Activated CD4-positive, alpha-beta T cell treated with anti-CD3 and anti-CD28 coated beads for 36 hours (primary cell): Measurements from ENCODE around the gene PCDHGA1. TPM values are rescaled to one million over a fixed set of nuclear protein-coding genes. Genes with fewer than 3 reads are reported as not detected.
"Not testable (repeated sequence)": the region's sequence is repeated elsewhere in the genome, so short reads cannot be mapped to it uniquely, and the experiment has no call there.

ENCODE experiments used
- ATAC-seq: fragments of 200-7000 bp; cut with Tn5 transposase; one replicate; pipeline ENCODE4 v1.10.0; 2021; ENCODE audit warnings: mild to moderate bottlenecking, moderate library complexity
- CTCF ChIA-PET: fragments of 350-600 bp; sonication (Branson Sonifier 250); formaldehyde crosslinking; loops from one replicate; lab custom pipeline; 2021; ENCODE audit warnings: antibody characterized with exemption; lab: Charles Lee
- POLR2A ChIA-PET: fragments of 350-600 bp; sonication (Branson Sonifier 250); formaldehyde crosslinking; loops from one replicate; lab custom pipeline; 2021; ENCODE audit warnings: antibody characterized with exemption, inconsistent platforms; lab: Charles Lee
- DNase-seq: peaks from one replicate; pipeline ENCODE4 v3.0.0-alpha.2; 2020
- H3K27ac Mint-ChIP-seq: one replicate; pipeline ENCODE4 v1.8.0; 2021; ENCODE audit warnings: mixed read lengths
- H3K27me3 Mint-ChIP-seq: one replicate; pipeline ENCODE4 v1.8.0; 2021; ENCODE audit warnings: mixed read lengths
- H3K36me3 Mint-ChIP-seq: one replicate; pipeline ENCODE4 v1.8.0; 2021; ENCODE audit warnings: low read depth, mixed read lengths
- H3K4me1 Mint-ChIP-seq: one replicate; pipeline ENCODE4 v1.8.0; 2021; ENCODE audit warnings: mixed read lengths
- H3K4me3 Mint-ChIP-seq: one replicate; pipeline ENCODE4 v1.8.0; 2021; ENCODE audit warnings: mild to moderate bottlenecking, moderate library complexity, mixed read lengths
- H3K9me3 Mint-ChIP-seq: one replicate; pipeline ENCODE4 v1.8.0; 2021; ENCODE audit warnings: low read depth, mixed read lengths
- intact Hi-C, 2 experiments: fragments of 100-400 bp; cut with DNase I in 1 of 2; cut with micrococcal nuclease in 1 of 2; formaldehyde crosslinking; loops; one replicate each; pipeline versions ENCODE4 v1.14.2 to v1.15.1; 2022 to 2024; cut with DNase I, micrococcal nuclease
- total RNA-seq, 2 experiments: library from RNA; stranded (reverse); gene quantifications; one replicate each; pipeline ENCODE4 v1.2.3, GENCODE V29; 2021

The PCDHGA1 gene
- total RNA-seq, 2 experiments from 2014 or later, result 0.05 TPM; not detected in 1

DNA sequence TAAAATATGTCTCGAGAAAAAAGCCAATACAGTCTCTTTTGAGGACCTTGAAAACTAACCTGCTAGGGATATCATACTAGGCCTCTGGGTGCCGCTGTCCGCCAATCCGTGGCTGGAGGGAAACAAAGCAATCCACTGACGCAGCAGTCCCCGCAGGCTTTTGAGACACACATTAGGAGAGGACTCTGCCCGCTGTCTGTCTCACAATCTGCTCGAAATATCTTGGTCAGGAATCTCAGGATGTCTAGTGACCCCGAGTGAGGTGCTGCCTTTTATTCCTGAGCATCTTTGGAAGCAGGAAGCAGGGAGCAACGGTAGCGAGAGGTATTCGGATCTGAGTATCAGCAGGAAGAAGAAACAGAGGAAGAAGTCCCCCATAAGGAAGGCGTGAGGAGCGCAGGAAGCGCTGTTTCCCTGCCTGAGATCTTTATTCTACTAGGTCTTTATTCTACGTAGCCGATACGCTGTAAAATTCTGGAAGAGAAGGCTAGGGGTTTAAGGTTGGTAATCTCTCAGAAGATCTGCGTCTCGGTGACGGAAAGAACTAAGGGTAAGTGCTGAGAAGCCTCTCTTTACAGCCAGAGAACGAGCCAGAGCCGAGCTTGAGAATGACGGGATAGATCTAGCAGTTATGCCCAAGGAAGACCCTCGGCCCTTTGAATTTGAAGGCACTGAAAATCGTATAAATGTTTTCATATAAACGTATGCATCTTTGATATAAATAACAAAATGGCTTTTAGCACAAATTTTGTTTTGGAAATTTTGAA, 4.0 kb upstream of the PCDHGA1 start:
- intact Hi-C loops, result loop anchor here in 1 of 2 experiments (2.0 to 10.0 kb wide), 2 partner anchors 233 to 599 kb away; partner anchors contain the start of gene DELE1
- H3K27me3 Mint-ChIP-seq, result peaks cover 29% of the 10 kb centered on the region
- H3K9me3 Mint-ChIP-seq, result peaks cover 22% of the 10 kb centered on the region
- H3K27ac Mint-ChIP-seq, result peak overlapping the region; percentile 72
- ChIA-PET CTCF (interaction anchor here (0.7 to 4.1 kb wide), 4 partner anchors 10 to 318 kb away, joined by 3 to 22 read pairs (median 3); partner anchors contain the start of gene PCDHGA2), POLR2A (no interaction called here)
- DNase-seq, result peak; percentile 84
- H3K4me1 Mint-ChIP-seq, result peaks cover 4% of the 10 kb centered on the region
- peaks cover 19% of the 10 kb centered on the region for H3K36me3 Mint-ChIP-seq
- peak; percentile 94 for ATAC-seq
- peak overlapping the region; percentile 72 for H3K4me3 Mint-ChIP-seq

GRCh38 chr5:141328231-141328630, 2.1 kb upstream of the PCDHGA1 start:
- CTCF ChIA-PET, result interaction anchor here (0.6 to 4.1 kb wide), 11 partner anchors 8 to 235 kb away, joined by 3 to 23 read pairs (median 4); partner anchors contain the start of genes PCDHGA2 and TAF7
- no peak for ATAC-seq

DNA sequence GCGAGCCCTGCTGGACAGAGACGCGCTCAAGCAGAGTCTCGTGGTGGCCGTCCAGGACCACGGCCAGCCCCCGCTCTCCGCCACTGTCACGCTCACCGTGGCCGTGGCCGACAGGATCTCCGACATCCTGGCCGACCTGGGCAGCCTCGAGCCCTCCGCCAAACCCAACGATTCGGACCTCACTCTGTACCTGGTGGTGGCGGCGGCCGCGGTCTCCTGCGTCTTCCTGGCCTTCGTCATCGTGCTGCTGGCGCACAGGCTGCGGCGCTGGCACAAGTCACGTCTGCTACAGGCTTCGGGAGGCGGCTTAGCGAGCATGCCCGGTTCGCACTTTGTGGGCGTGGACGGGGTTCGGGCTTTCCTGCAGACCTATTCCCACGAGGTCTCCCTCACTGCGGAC, 2.3 kb downstream of the PCDHGA1 start:
- POLR2A ChIA-PET, H3K4me3 Mint-ChIP-seq, ATAC-seq, H3K4me1 Mint-ChIP-seq, intact Hi-C loops, H3K27ac Mint-ChIP-seq, DNase-seq: not testable (repeated sequence)
- peaks cover 28% of the 10 kb centered on the region for H3K9me3 Mint-ChIP-seq
- H3K27me3 Mint-ChIP-seq, result peaks cover 57% of the 10 kb centered on the region
- peaks cover 17% of the 10 kb centered on the region for H3K36me3 Mint-ChIP-seq
- CTCF ChIA-PET, result interaction anchor here (0.8 kb wide), 1 partner anchor 11 kb away, joined by 3 read pairs; the partner anchor contains the start of gene PCDHGA3

More at GRCh38 chr5:141328231-141328630, 2.1 kb upstream of the PCDHGA1 start:
- peaks cover 24% of the 10 kb centered on the region for H3K9me3 Mint-ChIP-seq
- intact Hi-C loops, result loop anchor here in 1 of 2 experiments (10.0 kb wide), 1 partner anchor 597 kb away; the partner anchor contains the start of gene DELE1
- peaks cover 2% of the 10 kb centered on the region for H3K4me1 Mint-ChIP-seq
- peak; percentile 19 for DNase-seq
- no peak overlapping the region for H3K27ac Mint-ChIP-seq
- peaks cover 39% of the 10 kb centered on the region for H3K27me3 Mint-ChIP-seq
- POLR2A ChIA-PET, result no interaction called here
- peaks cover 16% of the 10 kb centered on the region for H3K36me3 Mint-ChIP-seq
- H3K4me3 Mint-ChIP-seq, result no peak overlapping the region

DNA sequence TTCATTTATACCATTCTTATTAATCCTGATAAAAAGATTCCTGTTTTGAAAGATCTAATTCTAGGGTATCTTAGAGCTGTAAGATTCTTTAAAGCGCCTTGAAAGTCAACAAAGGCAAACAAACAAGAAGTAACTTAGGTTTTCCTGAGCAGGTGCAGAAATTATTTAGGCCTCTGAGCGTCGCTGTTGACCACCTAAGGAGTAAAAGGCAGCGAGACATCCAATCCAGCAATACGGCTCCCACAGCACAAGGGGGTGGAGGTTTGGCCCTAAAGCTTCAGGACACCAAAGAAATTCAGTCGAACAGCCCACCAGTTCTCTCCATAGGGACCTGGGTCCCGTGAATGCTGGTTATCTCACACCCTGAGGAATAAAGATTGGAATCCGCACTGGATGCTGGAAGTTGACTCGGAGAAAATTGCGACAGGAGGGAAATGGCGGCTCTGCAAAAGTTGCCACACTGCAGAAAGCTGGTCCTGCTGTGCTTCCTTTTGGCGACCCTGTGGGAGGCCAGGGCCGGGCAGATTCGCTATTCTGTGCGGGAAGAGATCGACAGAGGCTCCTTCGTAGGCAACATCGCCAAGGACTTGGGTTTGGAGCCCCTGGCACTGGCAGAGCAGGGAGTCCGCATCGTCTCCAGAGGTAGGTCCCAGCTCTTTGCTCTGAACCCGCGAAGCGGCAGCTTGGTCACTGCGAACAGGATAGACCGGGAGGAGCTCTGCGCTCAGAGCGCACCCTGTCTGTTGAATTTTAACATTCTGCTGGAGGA, 8.4 kb downstream of the PCDHGA1 start, which contains the start of gene PCDHGA2:
Gene PCDHGA2 (plus strand): TSS at position 223 of the 769 bp plus-strand sequence.
- intact Hi-C loops, result no loop called here
- peak within 1 kb of the TSS; percentile 15 for H3K4me3 Mint-ChIP-seq
- ChIA-PET CTCF (interaction anchor here (0.6 to 3.4 kb wide), 14 partner anchors 11 to 225 kb away, joined by 3 to 22 read pairs (median 4); partner anchors contain the start of genes PCDHGA10, PCDHGA11, PCDHGA5 and PCDHGA8), POLR2A (no interaction called here)
- peaks cover 65% of the 10 kb centered on the region for H3K27me3 Mint-ChIP-seq
- peak; percentile 39 for DNase-seq
- H3K27ac Mint-ChIP-seq, result no peak within 1 kb of the TSS
- no peak for ATAC-seq
- peaks cover 46% of the 10 kb centered on the region for H3K9me3 Mint-ChIP-seq
- H3K36me3 Mint-ChIP-seq, result peaks cover 22% of the 10 kb centered on the region
- H3K4me1 Mint-ChIP-seq, result no peaks in the 10 kb centered on the region

GRCh38 chr5:141340781-141341354, 10.6 kb downstream of the PCDHGA1 start:
- CTCF ChIA-PET, result interaction anchor here (3.4 kb wide), 1 partner anchor 13 kb away, joined by 22 read pairs; no protein-coding TSS in a partner anchor
- not testable (repeated sequence) for H3K4me1 Mint-ChIP-seq

DNA sequence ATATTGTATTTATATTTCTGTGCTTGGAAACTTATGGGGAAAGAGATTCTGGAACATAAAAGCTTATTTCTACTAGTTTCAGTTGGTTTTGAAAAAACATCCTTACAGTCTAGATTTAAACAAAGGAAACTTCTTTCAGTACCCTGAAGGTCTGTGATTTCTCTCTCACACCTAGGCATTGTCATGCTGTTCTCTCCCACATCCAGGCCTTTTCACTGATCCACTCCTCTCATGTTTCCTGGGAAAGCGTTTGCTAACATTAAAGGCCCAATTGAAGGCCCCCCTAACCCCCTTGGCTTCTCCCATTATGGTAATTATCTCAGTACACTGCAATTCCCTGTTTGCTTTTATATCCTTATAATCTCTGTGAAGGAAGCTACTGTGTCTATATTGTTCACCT, 12.5 kb downstream of the PCDHGA1 start:
- CTCF ChIA-PET, result interaction anchor here (0.6 to 2.4 kb wide), 4 partner anchors 22 to 642 kb away, joined by 3 to 9 read pairs (median 4); partner anchors contain the start of genes PCDHGA10, TAF7 and ZMAT2
- ATAC-seq, result no peak
- H3K27ac Mint-ChIP-seq, result no peak overlapping the region
- POLR2A ChIA-PET, result no interaction called here
- H3K4me3 Mint-ChIP-seq, result no peak overlapping the region
- peaks cover 33% of the 10 kb centered on the region for H3K36me3 Mint-ChIP-seq
- H3K9me3 Mint-ChIP-seq, result peaks cover 47% of the 10 kb centered on the region
- H3K4me1 Mint-ChIP-seq, result no peaks in the 10 kb centered on the region
- intact Hi-C loops, result loop anchor here in 1 of 2 experiments (10.0 kb wide), 1 partner anchor 238 kb away; the partner anchor contains the start of gene PCDHB3
- no peak for DNase-seq
- H3K27me3 Mint-ChIP-seq, result peaks cover 65% of the 10 kb centered on the region

More at GRCh38 chr5:141340781-141341354, 10.6 kb downstream of the PCDHGA1 start:
- POLR2A ChIA-PET, ATAC-seq, H3K4me3 Mint-ChIP-seq, DNase-seq, H3K27ac Mint-ChIP-seq: not testable (repeated sequence)
- intact Hi-C loops, result loop anchor here in 1 of 2 experiments (10.0 kb wide), 1 partner anchor 236 kb away; the partner anchor contains the start of gene PCDHB3
- peaks cover 68% of the 10 kb centered on the region for H3K27me3 Mint-ChIP-seq
- H3K36me3 Mint-ChIP-seq, result peaks cover 31% of the 10 kb centered on the region
- peaks cover 52% of the 10 kb centered on the region for H3K9me3 Mint-ChIP-seq

DNA sequence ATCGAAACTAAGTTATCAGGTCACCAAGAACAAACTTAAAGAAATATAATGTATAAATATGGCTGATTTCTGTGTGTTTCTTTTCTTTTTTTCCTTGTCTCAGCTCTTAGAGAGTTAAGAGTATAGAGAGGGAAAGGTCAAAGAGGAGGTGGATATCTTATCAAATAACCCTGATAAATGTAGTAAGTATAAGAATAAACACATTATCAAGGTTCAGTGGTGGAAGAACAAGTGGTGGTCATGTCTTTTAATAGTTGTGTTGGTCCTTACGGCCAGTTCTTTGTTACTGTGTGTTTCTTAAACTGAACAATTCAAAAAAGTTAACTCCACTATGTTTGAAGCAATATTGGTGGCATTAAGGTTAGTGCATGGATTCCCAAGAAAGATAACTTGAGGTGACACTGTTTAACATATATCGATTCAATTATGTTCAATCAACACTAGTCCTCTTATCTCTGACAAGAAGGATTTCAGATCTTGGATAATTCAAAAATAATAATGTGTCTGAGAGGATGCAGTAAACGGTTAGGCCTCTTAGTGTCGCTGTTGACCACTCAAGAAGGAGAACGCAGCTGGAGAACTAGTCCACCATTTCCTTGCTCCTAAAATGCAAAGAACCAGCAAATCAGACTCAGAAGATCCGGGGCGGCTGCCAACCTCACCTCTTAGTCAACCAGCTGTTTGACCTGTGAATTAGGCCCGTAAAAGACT, 13.1 kb downstream of the PCDHGA1 start, which contains the start of gene PCDHGA3:
Gene PCDHGA3 (plus strand): TSS at position 588 of the 711 bp plus-strand sequence. CDS start 205 bp downstream, outside the sequence.
- intact Hi-C loops, result loop anchor here in 1 of 2 experiments (10.0 kb wide), 1 partner anchor 239 kb away; the partner anchor contains the start of gene PCDHB3
- ChIA-PET POLR2A (no interaction called here), CTCF (interaction anchor here (0.6 to 2.4 kb wide), 12 partner anchors 9 to 195 kb away, joined by 3 to 10 read pairs (median 4); partner anchors contain the start of genes PCDHGA1, PCDHGA10, PCDHGA12 and TAF7)
- Mint-ChIP-seq H3K4me1 (no peaks in the 10 kb centered on the region), H3K27ac (no peak within 1 kb of the TSS), H3K36me3 (peaks cover 27% of the 10 kb centered on the region), H3K9me3 (peaks cover 41% of the 10 kb centered on the region), H3K4me3 (peak within 1 kb of the TSS; percentile 43), H3K27me3 (peaks cover 62% of the 10 kb centered on the region)
- DNase-seq, result peak; percentile 43
- ATAC-seq, result no peak

DNA sequence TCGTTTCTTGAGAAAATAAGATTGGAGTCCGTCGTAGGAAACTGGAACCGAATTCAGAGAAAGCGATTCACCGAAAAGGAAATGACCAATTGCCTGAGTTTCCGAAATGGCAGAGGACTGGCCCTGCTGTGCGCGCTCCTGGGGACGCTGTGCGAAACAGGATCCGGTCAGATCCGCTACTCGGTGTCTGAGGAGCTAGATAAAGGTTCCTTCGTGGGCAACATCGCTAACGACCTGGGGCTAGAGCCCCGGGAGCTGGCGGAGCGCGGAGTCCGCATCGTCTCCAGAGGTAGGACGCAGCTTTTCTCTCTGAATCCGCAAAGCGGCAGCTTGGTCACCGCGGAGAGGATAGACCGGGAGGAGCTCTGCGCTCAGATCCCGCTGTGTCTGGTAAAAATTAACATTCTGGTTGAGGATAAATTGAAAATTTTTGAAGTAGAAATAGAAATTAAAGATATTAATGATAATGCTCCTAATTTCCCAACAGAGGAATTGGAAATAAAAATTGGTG, 13.7 kb downstream of the PCDHGA1 start:
- DNase-seq (no peak), ATAC-seq (no peak)
- Mint-ChIP-seq H3K27ac (no peak overlapping the region), H3K4me1 (no peaks in the 10 kb centered on the region), H3K9me3 (peaks cover 35% of the 10 kb centered on the region), H3K4me3 (peak overlapping the region; percentile 43), H3K36me3 (peaks cover 25% of the 10 kb centered on the region), H3K27me3 (peaks cover 61% of the 10 kb centered on the region)
- POLR2A ChIA-PET, result no interaction called here
- intact Hi-C loops, result loop anchor here in 1 of 2 experiments (10.0 kb wide), 1 partner anchor 239 kb away; the partner anchor contains the start of gene PCDHB3
- CTCF ChIA-PET, result interaction anchor here (0.6 to 2.4 kb wide), 14 partner anchors 9 to 642 kb away, joined by 3 to 10 read pairs (median 4); partner anchors contain the start of genes PCDHGA1, PCDHGA10, PCDHGA12 and TAF7

- no peaks in the 10 kb centered on the region for H3K4me1 Mint-ChIP-seq
- DNase-seq (no peak), ATAC-seq (no peak)
- H3K27ac Mint-ChIP-seq, result no peak overlapping the region
- ChIA-PET POLR2A (no interaction called here), CTCF (interaction anchor here (2.2 kb wide), 1 partner anchor 15 kb away, joined by 6 read pairs; the partner anchor contains the start of gene PCDHGA1)
- H3K36me3 Mint-ChIP-seq, result peaks cover 23% of the 10 kb centered on the region
- H3K9me3 Mint-ChIP-seq, result peaks cover 31% of the 10 kb centered on the region
- no peak overlapping the region for H3K4me3 Mint-ChIP-seq
- H3K27me3 Mint-ChIP-seq, result peaks cover 60% of the 10 kb centered on the region
- intact Hi-C loops, result loop anchor here in 1 of 2 experiments (10.0 kb wide), 1 partner anchor 241 kb away; the partner anchor contains the start of gene PCDHB3
Measured at GRCh38 chr5:141345327-141345726, 15.0 kb downstream of the PCDHGA1 start.
